Measurements from ENCODE around the gene SRRM2. TPM values are rescaled to one million over a fixed set of nuclear protein-coding genes. Genes with fewer than 3 reads are reported as not detected.

Gene SRRM2
- polyA plus RNA-seq, 1 experiment: 105 TPM

DNA sequence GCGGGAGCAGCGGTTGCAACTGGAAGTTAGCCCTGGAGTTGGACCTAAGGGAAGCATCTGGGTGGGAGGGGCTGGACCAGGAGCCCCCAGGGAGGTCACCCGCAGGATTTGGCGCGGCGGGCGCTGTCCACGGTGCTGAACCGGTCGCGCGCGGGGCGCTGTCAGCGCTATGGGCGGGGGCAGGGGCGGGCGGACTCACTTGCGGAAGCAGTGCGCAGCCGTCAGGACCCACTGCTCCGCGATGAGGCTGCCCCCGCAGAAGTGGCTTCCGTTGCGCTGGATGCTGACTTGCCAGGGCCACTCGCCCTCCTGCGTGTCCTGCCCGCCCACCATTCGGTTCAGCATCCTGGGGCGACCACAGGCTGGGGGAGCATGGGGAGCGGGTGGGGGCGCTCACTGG lies 36.9 kb upstream of the SRRM2 start:
- POLR2A ChIA-PET: no interaction called here
- CTCF ChIA-PET: no interaction called here
- DNase-seq (ENCODE audit: low read depth): no peak

GRCh38 chr16:2715966-2716885 lies 36.2 kb upstream of the SRRM2 start:
- no peak for TF ChIP-seq CTCF (IDR thresholded peaks at IDR 0.05; ENCODE audit: insufficient read depth, low read depth, low read length)
- no peak overlapping the region for H3K4me3 ChIP-seq (ENCODE audit: low read depth, low read length)
- ChIA-PET POLR2A (no interaction called here), CTCF (no interaction called here)
- no peaks in the 10 kb centered on the region; the same call in 1 of the 2 replicates for H3K27me3 ChIP-seq (ENCODE audit: control insufficient read depth, insufficient read depth, low read length)
- DNase-seq (ENCODE audit: low read depth): no peak
- no peaks in the 10 kb centered on the region for H3K36me3 ChIP-seq (ENCODE audit: control insufficient read depth, insufficient read depth, low read length)

More for the DNA sequence above, 36.9 kb upstream of the SRRM2 start:
- TF ChIP-seq CTCF (IDR thresholded peaks at IDR 0.05; ENCODE audit: insufficient read depth, low read depth, low read length): no peak
- no peaks in the 10 kb centered on the region for H3K36me3 ChIP-seq (ENCODE audit: control insufficient read depth, insufficient read depth, low read length)
- H3K27me3 ChIP-seq (ENCODE audit: control insufficient read depth, insufficient read depth, low read length): no peaks in the 10 kb centered on the region; the same call in 1 of the 2 replicates
- no peak overlapping the region for H3K4me3 ChIP-seq (ENCODE audit: low read depth, low read length)

GRCh38 chr16:2716948-2717347 lies 35.5 kb upstream of the SRRM2 start:
- ChIA-PET CTCF (no interaction called here), POLR2A (no interaction called here)
- DNase-seq (ENCODE audit: low read depth): no peak
- Histone ChIP-seq H3K36me3 (ENCODE audit: control insufficient read depth, insufficient read depth, low read length) (no peaks in the 10 kb centered on the region), H3K27me3 (ENCODE audit: control insufficient read depth, insufficient read depth, low read length) (no peaks in the 10 kb centered on the region; the same call in 1 of the 2 replicates), H3K4me3 (ENCODE audit: low read depth, low read length) (no peak overlapping the region)
- TF ChIP-seq CTCF (IDR thresholded peaks at IDR 0.05; ENCODE audit: insufficient read depth, low read depth, low read length): no peak

- DNase-seq (ENCODE audit: low read depth): no peak
- Histone ChIP-seq H3K27me3 (ENCODE audit: control insufficient read depth, insufficient read depth, low read length) (no peaks in the 10 kb centered on the region; the same call in 1 of the 2 replicates), H3K4me3 (ENCODE audit: low read depth, low read length) (no peak overlapping the region), H3K36me3 (ENCODE audit: control insufficient read depth, insufficient read depth, low read length) (no peaks in the 10 kb centered on the region)
- TF ChIP-seq CTCF (IDR thresholded peaks at IDR 0.05; ENCODE audit: insufficient read depth, low read depth, low read length): no peak
- ChIA-PET CTCF (interaction anchor here (1.0 kb wide), 1 partner anchor 18 kb away, joined by 3 read pairs; no protein-coding TSS in a partner anchor), POLR2A (no interaction called here)
Measured at GRCh38 chr16:2717383-2718263, 34.8 kb upstream of the SRRM2 start.
